Left lobe of liver (tissue), 2 donors: Measurements from ENCODE around the gene XRCC5. TPM values are rescaled to one million over a fixed set of nuclear protein-coding genes. Genes with fewer than 3 reads are reported as not detected.

Experiments used
- ATAC-seq: fragments of 200-7000 bp; cut with Tn5 transposase; one replicate; pipeline ENCODE4 v1.9.1; 2020; ENCODE audit warnings: mild to moderate bottlenecking, moderate library complexity
- DNase-seq: peaks from one replicate; pipeline ENCODE4 v3.0.0-alpha.2; 2020; ENCODE audit warnings: low spot score
- total RNA-seq: library from RNA; stranded (reverse); gene quantifications from one replicate; pipeline ENCODE4 v1.2.1, GENCODE V29; 2021
- donor health status: DM: no; HTN: no; CAD: no; lungs with moderate emphysema.
- donor health status: DM: no; HTN: yes; CAD: no.

The XRCC5 gene
- total RNA-seq, 1 donor from 2014 or later: 101 TPM

DNA sequence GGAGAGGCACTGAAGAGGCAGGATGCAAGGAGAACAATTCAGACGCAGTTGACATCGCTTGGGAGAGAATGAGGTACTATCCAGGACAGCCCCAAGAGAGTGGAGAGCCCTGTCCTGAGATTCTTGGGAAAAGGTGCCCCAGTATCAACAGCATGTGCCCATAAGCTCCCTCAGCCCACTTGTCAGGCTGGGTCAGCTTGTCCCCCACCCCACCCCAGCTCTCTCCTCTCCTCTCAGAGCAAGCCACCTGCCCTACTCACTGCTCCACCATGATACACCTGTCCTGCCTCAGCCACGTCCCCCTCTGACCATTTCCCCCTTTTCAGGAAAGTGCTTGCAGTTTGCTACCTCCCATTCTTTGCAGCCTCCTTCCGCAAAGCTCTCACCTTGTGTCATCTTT lies 111.8 kb downstream of the XRCC5 start:
- no peak for DNase-seq
- ATAC-seq: no peak

DNA sequence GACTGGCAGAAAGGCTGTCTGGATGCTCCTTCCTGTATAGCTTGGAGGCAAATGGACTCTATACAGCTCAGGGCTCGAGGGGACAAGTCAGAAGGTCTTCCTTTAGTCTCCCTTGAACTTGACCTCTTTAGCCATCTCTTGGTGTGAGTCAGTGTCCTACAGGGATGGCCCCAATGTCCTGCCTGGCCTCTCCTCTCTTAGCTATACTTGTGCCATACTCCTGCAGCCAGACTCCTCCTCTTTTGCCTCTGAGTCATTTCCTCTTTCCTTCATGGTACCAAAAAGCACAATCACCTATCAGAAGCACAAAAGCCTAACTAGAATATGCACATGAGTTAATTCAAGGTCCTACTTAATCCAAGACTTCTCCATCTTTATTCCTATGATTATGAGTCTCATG lies 112.7 kb downstream of the XRCC5 start:
- DNase-seq: no peak
- ATAC-seq: no peak

DNA sequence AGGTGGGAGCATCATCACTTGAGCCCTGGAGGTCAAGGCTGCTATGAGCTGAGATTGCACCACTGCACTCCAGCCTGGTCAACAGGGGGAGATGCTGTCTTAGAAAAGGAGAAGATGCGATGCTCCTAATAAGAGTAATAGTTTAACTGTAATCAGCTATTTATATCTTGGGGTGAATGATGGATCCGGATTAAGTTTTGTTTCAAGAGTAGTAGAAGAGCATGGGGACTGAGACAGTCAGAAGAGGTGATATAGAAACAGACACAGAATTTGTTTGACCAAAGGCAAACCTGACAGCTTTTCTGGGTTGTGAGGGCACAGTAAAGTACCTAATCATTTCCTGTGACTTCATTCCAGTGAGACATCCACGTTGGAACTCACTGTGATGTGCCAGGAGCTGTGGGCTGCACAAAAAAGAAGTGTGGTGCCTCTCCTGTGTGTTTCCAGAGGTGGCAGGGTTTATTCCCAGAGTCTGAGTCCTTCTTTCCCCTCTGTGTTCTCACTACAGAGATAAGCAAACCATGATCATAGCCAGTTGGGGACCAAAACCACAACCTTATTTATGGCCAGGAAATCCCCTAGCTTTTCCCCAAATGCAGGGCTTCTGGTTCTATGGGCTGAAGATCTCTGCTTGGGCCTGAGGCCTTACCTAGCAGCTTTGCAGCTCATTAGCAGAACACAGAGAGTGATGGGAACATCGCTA lies 113.7 kb downstream of the XRCC5 start:
- no peak for DNase-seq
- no peak for ATAC-seq

- DNase-seq: no peak
- ATAC-seq: no peak
Measured at GRCh38 chr2:216224388-216224787, 115.2 kb downstream of the XRCC5 start.

DNA sequence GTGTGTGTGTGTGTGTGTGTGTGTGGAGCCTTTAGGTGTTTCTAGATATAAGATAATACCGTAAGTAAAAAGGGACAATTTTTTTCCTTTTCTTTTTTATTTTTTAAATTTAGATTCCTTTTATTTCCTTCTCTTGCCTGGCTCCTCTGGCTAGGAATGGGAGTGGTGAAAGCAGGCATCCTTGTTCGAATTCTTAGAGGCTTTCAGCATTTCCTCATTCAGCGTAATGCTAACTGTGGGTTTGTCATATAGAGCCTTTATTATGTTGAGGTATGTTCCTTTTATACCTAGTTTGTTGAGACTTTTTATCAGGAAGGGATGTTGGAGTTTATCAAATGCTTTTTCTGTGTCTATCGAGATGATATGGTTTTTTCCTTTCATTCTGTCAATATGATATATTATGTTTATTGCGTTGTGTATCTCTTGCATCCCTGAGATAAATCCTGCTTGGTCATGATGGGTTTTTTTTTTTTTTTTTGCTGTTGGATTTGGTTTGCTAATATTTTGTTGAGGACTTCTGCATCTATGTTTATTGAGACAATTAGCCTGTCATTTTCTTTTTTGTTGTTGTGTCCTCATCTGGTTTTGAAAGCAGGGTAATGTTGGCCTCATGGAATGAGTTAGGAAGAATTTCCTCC lies 120.2 kb downstream of the XRCC5 start:
- ATAC-seq (no peak), DNase-seq (no peak)

- ATAC-seq: no peak
- no peak for DNase-seq
Measured at GRCh38 chr2:216231867-216232266, 122.7 kb downstream of the XRCC5 start.

- no peak for ATAC-seq
- no peak for DNase-seq
Measured at GRCh38 chr2:216232721-216233120, 123.6 kb downstream of the XRCC5 start.

GRCh38 chr2:216233281-216233995 lies 124.3 kb downstream of the XRCC5 start:
- ATAC-seq (no peak), DNase-seq (no peak)

- DNase-seq (no peak), ATAC-seq (no peak)
Measured at GRCh38 chr2:216234106-216234505, 125.0 kb downstream of the XRCC5 start.

DNA sequence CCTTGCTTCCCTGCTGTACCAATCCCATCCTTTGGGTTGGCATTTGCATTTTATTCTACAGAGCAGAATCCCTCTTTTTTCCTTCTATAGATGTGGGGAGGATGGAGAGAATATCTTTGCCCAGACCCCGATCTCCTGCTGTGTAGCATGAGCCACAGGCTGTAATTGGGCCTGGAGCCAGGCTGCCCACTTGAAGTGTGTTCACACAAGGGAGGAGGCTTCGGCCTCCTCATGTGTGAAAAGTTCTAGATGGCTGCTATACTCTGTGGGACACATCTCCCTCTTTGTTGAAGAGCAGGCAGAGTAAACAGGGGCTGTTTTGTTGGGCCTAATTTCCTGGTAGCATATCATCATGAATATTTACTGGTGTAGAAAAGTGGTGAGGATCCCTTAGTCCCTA lies 126.3 kb downstream of the XRCC5 start:
- no peak for DNase-seq
- ATAC-seq: no peak

GRCh38 chr2:216235896-216236295 lies 126.7 kb downstream of the XRCC5 start:
- ATAC-seq (no peak), DNase-seq (no peak)

GRCh38 chr2:216236486-216236885 lies 127.3 kb downstream of the XRCC5 start:
- ATAC-seq (no peak), DNase-seq (no peak)

- no peak for DNase-seq
- no peak for ATAC-seq
Measured at GRCh38 chr2:216242365-216242764, 133.2 kb downstream of the XRCC5 start.

DNA sequence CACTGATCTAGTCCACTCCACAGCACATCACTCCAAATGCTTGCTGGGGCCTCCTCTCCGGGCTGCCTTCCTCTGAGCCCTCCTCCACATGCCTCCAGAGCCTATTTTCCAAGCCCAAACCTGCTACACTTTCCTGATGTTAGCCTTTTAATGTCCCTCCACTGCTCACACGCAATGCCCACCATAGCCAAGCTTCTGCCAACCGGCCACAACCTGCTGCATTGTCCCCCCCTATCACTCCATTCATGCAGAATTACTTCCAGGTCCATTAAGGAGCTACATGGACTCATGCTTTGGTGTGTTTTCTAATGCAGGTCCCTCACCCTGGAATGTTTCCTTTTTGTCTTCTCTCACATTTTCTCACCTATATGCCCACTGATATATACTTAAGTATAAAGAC lies 133.9 kb downstream of the XRCC5 start:
- DNase-seq: no peak
- ATAC-seq: no peak

DNA sequence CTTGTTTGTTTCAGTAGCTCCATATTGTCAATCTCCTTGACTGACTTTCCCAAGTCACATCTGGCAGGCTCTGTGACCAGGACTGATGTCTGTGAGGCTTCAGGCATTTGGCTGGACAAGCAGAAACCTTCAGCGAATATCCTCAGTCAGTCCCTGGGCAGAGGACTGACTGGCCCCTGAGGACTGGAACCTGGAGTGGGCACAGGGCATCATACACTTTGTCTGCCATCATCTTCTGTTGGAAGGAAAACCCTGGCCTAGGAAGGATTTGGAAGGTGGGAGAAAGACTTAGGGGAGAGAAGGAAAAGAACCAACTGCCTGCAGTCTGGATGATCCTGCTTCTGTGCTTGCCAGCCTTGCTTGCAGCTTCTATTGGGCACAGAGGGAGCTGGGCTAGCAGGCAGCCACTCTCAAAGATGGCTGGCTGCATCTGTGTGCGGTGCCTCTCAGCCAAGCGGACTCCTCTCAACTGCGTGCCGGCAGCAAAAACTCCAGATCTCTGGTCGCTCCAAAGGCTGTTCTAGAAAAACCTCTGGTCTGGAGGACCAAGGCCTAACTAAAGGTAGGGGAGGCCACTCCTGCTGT lies 136.3 kb downstream of the XRCC5 start:
- DNase-seq: no peak

DNA sequence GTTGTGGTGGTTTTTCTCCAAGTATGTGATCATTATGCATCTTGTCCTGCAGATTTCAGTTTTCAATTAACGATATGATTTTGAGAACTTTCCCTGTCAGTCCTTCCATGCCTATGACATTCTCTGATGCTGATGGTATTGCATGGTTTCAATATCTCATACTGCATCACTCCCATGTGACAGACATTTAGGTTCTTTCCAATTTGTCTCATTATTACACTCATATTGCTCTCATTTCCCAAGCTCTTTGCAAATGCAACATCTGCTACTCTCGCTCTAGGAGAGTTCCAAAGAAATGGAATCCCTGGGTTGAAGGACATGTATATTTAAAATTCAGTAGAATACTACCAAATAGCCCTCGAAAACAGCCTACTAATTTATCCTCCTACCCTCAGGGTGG lies 137.6 kb downstream of the XRCC5 start:
- DNase-seq: no peak
- ATAC-seq: no peak

More for the DNA sequence above, 136.3 kb downstream of the XRCC5 start:
- ATAC-seq: no peak

Other genes starting within 250 kb of the XRCC5 start
- 6.2 TPM for gene MREG, start 95.8 kb upstream of the XRCC5 start, total RNA-seq
- gene PECR, start 27.5 kb upstream of the XRCC5 start, total RNA-seq: 95.5 TPM
- gene TMEM169, start 27.4 kb upstream of the XRCC5 start, total RNA-seq: 1.5 TPM